GM21528 (cell line): ENCODE measurements around the gene LMOD2.

ENCODE experiments used
- ATAC-seq: cut with Tn5 transposase; IDR thresholded peaks from one replicate; pipeline ENCODE4 v1.9.1; 2021; ENCODE audit warnings: mild to moderate bottlenecking, moderate library complexity; ENCODE audit not compliant: unreplicated experiment, low FRiP score

The LMOD2 gene

DNA sequence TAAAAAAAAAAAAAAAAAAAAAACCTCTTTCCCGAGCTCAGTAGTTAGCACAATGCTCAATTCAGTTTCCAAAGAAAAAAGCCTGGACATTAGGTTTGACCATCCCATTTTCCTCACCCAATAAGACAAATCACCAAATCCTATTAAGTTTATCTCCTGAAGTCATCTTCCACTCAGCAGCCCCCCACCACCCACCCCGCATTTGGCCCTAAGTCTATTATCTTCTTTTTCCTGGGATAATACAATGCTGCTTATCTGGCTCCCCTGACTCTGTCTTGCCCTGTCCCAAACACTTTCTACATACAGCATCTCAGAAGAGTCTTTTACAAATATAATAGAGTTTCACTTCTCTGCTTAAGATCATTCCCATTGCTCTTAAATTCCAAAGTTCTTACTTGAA, 17.8 kb upstream of the LMOD2 start:
- no peak for ATAC-seq

DNA sequence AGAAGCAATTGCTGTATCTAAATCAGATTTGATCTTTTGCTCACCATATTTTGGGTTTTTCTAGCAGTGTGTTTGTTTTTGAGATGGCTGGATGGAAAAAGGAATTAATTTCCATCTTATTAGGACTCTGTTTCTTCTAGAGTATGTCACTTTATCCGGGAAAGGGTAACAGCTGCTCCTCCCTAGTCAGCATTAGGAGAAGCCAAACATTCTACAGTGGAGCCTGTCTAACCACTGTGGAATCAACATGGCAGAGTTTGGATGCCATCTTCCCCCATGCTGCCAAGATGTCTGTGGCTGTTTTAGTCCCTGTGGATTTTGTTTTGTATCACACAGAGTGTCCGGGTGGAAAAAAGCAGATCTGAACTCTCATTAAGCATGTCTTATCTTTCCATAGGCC, 16.0 kb upstream of the LMOD2 start:
- no peak for ATAC-seq

DNA sequence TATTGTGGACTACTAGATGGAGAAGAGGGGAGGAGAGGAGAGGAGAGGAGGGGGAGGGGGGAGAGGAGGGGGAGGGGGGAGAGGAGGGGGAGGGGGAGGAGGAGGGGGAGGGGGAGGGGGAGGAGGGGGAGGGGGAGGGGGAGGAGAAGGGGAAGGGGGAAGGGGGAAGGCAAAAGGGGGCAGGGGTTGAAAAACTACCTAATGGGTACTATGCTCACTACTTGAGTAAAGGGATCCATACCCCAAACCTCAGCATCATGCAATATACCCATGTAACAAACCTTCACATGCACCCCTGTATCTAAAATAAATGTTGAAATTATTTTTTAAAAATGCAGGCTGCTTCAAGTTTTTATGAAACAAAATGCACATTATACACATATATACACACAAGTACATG, 15.1 kb upstream of the LMOD2 start:
- ATAC-seq: no peak

DNA sequence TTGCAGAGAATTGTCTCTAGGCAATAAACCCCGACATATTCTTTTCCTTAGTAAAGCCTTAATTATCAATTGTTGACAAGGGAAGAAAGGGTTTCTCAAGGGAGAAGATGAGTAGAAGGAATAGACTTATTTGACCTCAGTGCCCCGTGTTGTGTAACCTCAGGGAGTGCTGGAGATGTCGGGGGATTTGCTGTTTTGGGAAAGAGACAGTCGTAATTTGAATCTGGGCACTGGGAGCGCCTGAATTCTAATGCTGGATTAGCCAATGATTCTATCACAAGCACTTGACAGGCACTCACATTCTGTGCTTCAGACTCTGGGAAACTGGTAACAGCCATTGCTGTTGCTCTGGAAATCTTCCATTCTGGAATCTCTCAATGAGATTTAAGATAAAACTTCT, 13.8 kb upstream of the LMOD2 start:
- ATAC-seq: no peak

DNA sequence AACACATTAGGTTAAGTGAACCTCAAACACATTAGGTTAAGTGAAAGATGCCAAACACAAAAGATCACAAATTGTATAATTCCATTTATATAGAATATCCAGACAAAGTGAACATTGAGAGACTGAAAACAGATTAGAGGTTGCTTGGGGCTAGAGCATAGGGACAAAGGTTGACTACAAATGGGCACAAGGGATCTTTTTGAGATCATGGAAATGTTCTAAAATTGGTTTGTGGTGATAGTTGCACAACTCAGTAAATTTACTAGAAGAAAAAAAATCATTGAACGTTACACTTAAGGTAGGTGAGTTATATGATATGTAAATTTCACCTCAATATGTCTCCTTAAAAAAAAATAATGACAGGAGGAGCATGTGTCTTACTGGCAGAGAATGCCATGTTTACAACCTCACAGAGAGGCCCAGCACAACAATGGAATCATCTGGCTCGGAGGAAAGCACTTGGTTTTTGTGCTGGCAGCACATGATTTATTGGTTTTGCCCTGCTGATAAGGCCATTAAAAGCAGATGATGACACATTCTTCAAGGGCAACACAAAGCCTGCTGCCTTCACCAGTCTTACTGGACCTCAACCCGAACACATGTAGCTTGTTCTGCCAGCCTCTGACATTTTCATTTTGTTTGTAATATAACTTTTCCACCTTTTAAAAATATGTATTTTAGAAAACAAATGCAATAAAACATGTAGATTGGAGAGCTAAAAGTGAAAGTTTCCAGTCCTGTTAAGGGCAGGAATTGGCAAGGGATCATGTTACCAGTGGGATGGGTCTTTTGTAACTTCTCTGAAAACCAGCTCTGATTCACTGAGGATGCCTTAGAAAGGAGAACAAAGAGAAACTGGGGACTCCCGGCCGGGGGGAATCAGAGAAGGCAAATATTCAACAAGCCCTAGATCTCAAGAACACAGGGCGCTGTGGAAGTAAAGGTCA, 11.9 kb upstream of the LMOD2 start:
- ATAC-seq: no peak

DNA sequence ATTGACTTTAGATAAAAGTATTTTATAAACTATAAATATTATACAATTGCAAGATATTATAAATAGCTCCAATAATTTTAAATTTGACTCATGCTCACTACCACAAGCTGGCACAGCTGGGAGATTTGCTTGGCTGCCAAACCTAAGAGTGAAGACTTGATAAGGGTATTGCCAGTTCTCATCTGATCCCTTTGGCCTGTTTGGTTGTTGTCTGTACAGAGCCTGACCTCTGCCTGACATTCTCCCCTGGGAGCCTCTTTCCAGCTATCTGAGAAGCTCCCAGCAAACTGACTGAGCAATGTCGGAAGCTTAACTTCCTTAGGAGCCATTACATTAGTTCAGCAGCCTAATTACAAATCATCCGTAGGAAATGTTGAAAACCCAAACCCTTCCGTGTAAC, 10.2 kb upstream of the LMOD2 start:
- no peak for ATAC-seq

DNA sequence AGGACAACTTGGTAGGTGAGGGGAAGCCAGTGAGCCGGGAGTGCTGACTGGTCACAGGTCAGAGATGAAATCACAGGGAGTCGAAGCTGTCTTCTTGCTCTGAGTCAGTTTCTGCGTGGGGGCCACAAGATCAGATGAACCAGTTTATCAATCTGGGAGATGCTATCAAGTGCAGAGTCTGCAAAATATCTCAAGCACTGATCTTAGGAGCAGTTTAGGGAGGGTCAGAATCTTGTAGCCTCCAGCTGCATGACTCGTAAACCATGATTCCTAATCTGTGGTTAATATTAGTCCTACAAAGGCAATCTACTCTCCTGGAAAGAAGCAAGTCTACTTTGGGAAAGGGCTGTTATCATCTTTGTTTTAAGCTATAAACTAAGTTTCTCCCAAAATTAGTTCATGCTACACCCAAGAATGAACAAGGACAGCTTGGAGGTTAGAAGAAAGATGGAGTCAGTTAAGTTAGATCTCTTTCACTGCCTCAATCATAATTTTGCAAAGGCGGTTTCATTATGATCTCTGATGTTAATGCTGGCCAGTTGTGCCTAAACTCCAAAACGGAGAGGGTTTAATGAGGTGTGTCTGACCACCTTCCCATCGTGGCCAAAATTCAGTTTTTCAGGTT, 8.4 kb upstream of the LMOD2 start:
- ATAC-seq: no peak

DNA sequence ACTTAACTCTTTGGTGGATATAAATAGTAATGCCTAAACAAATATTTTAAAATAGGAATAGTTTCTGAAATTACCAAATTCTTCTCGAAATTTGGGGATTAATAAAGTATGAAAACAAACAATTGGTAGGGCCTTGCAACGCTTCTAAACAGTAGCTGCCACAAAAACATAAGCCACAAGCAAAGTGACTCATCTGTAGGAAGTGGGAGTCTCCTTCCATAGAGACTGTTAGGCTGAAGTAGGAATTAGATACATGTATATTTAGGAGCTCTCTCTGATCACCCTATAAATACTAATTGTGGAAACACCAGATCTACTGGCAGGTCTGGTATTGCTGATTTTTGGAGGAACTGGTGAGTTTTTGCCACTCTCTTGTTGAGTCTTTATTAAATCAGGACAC, 5.7 kb upstream of the LMOD2 start:
- ATAC-seq: no peak

DNA sequence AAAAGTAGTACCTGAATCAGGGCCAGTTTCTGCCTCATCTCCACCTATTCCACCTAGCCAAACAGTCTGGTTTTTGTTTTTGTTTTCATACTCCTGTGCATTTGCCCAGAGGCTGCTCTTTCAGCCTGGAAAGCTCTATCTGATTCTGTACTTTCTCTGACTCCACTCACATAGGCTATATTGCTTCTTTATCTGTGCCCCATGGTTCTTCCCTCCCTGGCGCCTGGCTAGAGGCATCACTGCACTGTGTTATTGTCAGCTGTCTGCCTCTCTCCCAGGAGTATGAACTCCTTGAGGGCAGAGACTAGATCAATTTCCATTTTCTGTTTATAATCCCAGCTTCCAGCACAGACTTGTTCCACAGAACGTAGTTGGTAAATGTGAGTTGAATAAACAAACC, 5.1 kb upstream of the LMOD2 start:
- ATAC-seq: no peak

DNA sequence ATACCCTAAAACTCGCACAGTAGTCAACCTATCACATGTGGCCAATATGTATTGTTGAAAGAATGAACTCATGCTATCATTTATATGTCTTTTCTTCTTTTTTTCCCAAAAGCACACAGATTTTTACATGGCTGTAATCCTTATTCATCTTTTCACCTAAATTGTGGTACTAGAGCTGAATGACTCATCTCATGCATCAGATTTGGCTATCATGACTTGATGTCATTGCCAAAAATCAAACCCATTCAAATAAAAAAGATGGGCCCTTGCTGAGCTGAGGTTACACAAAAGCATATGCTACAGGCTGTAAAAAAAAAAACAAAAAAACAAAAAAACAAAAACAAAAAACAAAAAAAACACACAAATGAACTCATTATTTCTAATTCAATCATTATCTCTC, 3.3 kb upstream of the LMOD2 start:
- ATAC-seq: no peak

DNA sequence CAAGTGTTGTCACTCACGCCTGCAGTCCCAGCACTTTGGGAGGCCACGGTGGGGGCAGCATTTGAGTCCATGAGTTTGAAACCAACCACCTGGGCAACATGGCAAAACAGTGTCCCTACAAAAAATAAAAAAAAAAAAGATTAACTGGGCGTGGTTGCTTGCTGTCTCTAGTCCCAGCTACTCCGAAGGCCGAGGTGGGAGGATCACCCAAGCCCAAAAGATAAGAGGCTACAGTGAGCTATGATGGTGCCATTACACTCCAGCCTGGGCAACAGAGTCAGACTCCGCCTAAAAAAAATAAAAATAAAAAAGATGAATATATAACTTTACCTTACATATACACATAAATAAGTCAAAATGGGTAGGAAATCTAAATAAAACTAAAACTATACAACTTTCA, 2.5 kb upstream of the LMOD2 start:
- no peak for ATAC-seq

DNA sequence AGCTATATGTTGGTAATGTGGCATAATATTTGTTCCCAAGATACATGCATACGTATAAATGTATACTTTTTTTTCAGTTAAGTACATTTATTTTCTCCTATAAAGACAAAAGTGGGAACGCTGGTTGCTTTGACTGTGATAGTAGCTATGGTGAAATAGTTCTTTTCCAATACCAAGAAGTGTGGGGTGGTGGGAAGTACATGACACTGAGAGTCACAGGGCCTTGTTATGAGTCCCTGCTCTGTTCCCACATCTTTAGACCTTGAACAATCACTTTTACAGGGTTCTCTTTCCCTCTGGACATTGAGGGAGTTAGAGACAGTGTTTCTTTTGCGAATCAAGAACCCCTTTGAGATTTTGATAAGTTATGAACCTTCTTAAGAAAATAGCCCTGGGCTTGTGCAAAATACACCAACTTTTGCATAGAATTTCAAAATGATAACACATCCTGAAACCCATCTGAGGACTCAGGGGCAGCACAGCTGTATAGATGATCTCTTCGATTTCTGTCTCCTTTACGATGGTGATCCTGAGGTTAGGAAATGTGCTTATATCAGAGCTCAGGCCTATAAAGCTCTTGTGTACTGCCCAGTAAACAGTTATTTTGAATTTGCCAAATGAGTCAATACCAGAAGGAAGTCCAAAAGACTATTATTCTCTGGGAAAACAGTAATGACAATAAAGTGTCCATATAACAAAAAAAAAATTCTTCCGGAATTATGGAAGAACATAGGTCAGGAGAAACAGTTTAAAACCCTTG, 1.1 kb downstream of the LMOD2 start:
- ATAC-seq: no peak

DNA sequence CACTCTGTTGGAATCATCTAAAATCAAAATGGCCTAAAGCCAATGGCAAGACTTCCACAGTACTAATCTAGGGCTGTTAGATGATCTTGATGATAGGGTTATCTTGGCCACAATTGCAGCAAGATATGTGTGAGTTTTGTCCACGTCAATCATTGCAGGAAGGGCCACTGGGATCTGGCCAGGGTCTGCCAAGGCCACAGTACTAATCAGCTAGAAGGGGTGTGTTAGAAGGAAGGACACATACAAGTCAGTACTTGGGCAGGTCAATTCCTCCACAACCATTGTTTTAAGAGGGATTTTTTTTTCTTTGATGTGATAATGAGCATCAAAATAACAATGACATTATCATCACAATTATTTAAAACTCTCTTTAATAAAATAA, 1.6 kb downstream of the LMOD2 start:
- no peak for ATAC-seq

DNA sequence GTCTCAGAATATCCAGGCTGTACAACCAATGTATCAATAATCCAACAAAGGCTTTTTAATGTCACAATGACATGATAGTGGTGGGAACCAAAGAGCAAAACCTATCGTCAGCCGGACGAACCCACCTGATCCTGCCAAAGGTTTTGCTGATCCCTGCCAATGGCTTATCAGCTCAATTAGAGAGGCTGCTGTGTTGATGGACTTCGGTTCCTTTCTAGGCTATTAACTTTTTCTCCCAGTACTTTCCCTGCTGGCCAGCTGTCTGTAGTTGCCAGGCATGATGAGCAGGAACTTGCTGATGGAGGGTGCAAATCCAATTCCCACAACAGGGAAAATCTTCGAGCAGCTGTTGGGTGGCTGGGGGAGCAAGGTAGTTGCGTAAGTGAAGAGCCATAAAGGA, 2.4 kb downstream of the LMOD2 start:
- ATAC-seq: no peak

DNA sequence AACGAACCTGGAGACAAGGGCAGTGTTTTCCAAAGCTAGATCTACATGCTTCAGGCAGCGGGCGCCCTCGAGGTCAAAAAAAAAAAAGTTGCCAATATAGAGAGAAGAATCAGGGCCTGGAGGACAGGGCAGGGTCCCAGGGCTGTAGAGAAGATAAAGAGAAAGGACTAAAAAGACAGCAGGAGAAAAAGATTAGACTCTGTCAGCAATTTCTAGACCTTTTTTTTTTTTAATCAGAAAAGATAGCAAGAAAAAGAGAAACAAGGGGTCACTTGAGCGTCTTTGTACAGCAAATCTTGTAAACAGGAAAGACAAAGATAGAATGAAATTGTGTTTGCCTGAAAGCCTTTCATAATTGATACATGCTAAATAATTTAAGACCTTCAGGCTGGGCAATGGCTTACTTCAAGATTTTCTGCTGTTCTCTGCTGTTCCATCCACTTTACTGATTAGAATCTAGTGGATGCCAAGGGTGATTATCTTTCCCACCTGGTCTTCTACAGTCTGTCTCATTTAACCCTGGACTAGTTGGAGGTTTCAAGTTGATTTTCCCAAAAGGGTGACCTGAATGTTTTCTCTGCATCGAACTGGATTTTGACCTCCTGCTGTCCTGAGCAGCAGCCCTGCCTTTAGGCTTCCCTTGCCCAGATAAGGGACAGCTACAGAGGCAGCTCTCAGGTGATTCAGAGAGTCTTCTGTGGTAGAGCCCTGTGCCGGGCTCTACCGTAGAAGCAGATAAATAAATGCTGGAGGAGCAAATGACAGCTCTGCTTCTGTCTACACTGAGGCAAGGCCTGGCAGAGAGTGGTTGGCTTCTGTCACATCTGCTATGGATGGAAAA, 5.1 kb downstream of the LMOD2 start:
- no peak for ATAC-seq

DNA sequence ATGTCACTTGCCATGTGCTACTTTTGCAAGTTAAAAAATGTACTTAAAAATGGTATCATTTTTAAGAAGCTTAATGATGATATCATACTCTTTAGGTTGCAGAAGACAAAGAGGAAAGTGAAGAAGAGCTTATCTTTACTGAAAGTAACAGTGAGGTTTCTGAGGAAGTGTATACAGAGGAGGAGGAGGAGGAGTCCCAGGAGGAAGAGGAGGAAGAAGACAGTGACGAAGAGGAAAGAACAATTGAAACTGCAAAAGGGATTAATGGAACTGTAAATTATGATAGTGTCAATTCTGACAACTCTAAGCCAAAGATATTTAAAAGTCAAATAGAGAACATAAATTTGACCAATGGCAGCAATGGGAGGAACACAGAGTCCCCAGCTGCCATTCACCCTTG, 6.1 kb downstream of the LMOD2 start:
- ATAC-seq: no peak

DNA sequence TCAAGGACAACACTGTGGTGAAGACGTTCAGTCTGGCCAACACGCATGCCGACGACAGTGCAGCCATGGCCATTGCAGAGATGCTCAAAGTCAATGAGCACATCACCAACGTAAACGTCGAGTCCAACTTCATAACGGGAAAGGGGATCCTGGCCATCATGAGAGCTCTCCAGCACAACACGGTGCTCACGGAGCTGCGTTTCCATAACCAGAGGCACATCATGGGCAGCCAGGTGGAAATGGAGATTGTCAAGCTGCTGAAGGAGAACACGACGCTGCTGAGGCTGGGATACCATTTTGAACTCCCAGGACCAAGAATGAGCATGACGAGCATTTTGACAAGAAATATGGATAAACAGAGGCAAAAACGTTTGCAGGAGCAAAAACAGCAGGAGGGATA, 6.6 kb downstream of the LMOD2 start:
- no peak for ATAC-seq

DNA sequence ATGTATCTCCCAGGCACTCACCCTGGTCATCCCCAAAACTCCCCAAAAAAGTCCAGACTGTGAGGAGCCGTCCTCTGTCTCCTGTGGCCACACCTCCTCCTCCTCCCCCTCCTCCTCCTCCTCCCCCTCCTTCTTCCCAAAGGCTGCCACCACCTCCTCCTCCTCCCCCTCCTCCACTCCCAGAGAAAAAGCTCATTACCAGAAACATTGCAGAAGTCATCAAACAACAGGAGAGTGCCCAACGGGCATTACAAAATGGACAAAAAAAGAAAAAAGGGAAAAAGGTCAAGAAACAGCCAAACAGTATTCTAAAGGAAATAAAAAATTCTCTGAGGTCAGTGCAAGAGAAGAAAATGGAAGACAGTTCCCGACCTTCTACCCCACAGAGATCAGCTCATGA, 7.1 kb downstream of the LMOD2 start:
- ATAC-seq: no peak

DNA sequence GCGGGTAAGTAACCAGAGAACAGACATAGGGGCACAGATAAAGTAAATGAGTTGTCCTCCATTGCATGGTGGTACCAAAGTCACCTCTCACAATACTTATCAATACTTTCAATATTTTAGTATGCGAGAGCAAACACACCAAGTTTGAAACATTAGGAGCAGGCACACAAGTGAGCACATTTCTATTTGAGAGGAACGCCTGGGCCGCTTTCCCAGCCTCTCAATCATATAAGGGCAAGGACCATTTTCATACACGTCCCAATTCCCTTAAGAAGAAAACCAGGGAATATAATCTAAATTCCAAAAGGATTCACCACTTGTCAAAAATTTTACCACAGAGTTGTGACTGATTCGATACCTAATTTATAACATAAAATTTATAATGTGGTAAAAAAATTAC, 7.5 kb downstream of the LMOD2 start:
- ATAC-seq: no peak

DNA sequence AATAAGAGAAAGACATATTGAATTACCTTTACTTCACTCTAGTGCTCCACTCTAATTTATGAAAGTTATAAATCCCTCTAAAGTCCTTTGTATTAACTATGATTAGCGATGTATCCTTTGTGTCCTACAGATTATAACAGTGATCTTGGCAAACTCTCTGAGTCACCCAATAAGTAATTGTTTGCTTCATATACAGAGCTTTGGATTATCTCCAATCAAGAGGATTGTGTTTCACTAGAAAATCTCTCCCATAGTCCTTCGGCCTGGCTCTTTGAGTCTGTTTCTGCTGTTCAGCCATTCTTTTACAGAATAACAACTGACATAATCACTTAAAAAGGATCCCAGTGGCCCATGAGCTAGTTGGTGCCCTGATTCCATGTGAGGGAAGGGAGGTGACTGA, 9.5 kb downstream of the LMOD2 start:
- no peak for ATAC-seq

DNA sequence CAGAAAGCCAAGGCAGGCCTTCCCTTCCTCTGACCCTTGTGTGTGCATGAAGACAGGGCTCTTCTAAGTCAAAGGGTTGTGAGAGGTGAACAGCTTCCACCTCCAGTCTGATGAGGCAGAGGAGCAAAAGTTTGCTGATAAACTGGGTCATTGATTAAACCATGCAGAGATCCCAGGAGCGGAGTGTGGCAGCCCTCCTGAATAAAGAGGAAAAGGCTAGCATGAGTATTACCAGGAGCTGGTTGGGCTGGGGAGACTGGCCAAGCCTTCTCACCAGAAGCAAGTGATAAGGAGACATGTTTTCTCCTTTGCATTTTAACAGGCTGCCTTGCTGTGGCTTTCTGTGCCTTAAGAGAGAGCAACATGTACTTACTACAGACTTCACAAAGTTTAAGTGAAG, 10.2 kb downstream of the LMOD2 start:
- no peak for ATAC-seq
